GM18499 (cell line): ENCODE data around the gene TIRAP.
A peak's percentile ranks its signal among the peaks of the same experiment; 100 is the strongest.

Experiments
- ATAC-seq: cut with Tn5 transposase; IDR thresholded peaks from one replicate; pipeline ENCODE4 v1.9.1; 2021; ENCODE audit warnings: moderate number of reproducible peaks; ENCODE audit not compliant: insufficient read depth, unreplicated experiment

Gene TIRAP

GRCh38 chr11:126338346-126339055 is 55.6 kb downstream of the TIRAP start:
- no peak for ATAC-seq

- ATAC-seq: no peak
Measured at GRCh38 chr11:126339073-126339862, 56.4 kb downstream of the TIRAP start.

- ATAC-seq: no peak
Measured at GRCh38 chr11:126339863-126340434, 57.1 kb downstream of the TIRAP start.

- ATAC-seq: peak; percentile 60
Measured at GRCh38 chr11:126340960-126341606, 58.2 kb downstream of the TIRAP start.

- no peak for ATAC-seq
Measured at GRCh38 chr11:126341760-126342161, 58.9 kb downstream of the TIRAP start.

- ATAC-seq: no peak
Measured at GRCh38 chr11:126343051-126343450, 60.2 kb downstream of the TIRAP start.
